Upper lobe of left lung (tissue), 6 donors: ENCODE measurements around the gene PDS5A. TPM values are rescaled to one million over a fixed set of nuclear protein-coding genes. Genes with fewer than 3 reads are reported as not detected.

ENCODE experiments used
- ATAC-seq, 2 donors: fragments of 200-7000 bp; cut with Tn5 transposase; one replicate each; pipeline ENCODE4 v1.9.1; 2022; ENCODE audit warnings: mild to moderate bottlenecking in 2 of 2, moderate library complexity in 2 of 2; ENCODE audit not compliant: low FRiP score in 2 of 2
- DNase-seq, 2 donors: peaks; one replicate each; pipeline ENCODE4 v3.0.0-alpha.2; 2019 to 2020
- H3K27ac ChIP-seq, 4 donors: fragments of 200-600 bp; sonication (generic); one replicate each; pipeline ENCODE4 v1.5.1; 2016 to 2019
- H3K27me3 ChIP-seq, 4 donors: fragments of 200-600 bp; sonication (generic); one replicate each; pipeline ENCODE4 v1.5.1; 2017 to 2019
- H3K36me3 ChIP-seq, 4 donors: fragments of 200-600 bp; sonication (generic); one replicate each; pipeline ENCODE4 v1.5.1; 2016 to 2019
- H3K4me1 ChIP-seq, 4 donors: fragments of 200-600 bp; sonication (generic); one replicate each; pipeline ENCODE4 v1.5.1; 2018 to 2019
- H3K4me3 ChIP-seq, 4 donors: fragments of 200-600 bp; sonication (generic); one replicate each; pipeline ENCODE4 v1.5.1; 2017 to 2019; ENCODE audit warnings: mild to moderate bottlenecking in 2 of 4, moderate library complexity in 1 of 4
- H3K9me3 ChIP-seq, 4 donors: fragments of 200-600 bp; sonication (generic); one replicate each; pipeline ENCODE4 v1.5.1; 2018 to 2019
- CTCF ChIP-seq, 6 experiments: fragments of 450-650 bp in 4 of 6; fragments of 200-600 bp in 2 of 6; sonication (generic) in 2 of 6; IDR thresholded peaks; one replicate each; pipeline ENCODE4 v1.5.1; 2016 to 2019; ENCODE audit warnings: antibody characterized with exemption in 6 of 6
- EP300 ChIP-seq, 4 donors: sonication (generic); formaldehyde crosslinking; IDR thresholded peaks; one replicate each; pipeline ENCODE4 v1.5.1; 2017; ENCODE audit warnings: antibody characterized with exemption in 4 of 4, control low read depth in 2 of 4
- POLR2A ChIP-seq, 4 donors: fragments of 450-650 bp; IDR thresholded peaks; one replicate each; pipeline ENCODE4 v1.5.1; 2016 to 2017; ENCODE audit warnings: antibody characterized with exemption in 4 of 4, mild to moderate bottlenecking in 2 of 4
- POLR2AphosphoS5 ChIP-seq, 2 donors: sonication (generic); formaldehyde crosslinking; IDR thresholded peaks; one replicate each; pipeline ENCODE4 v1.5.1; 2017; ENCODE audit warnings: antibody characterized with exemption in 2 of 2
- WGBS, 2 donors: methylation state at CpG; one replicate each; pipeline ENCODE4 v1.1.5; 2017 to 2018; 5-methylcytosine and 5-hydroxymethylcytosine counted together
- total RNA-seq, 6 donors: library from RNA; depleted of rRNA in 4 of 6; stranded (reverse); fragments of >200 nt in 4 of 6; gene quantifications; one replicate each; pipeline versions ENCODE4 v1.1.0 to v1.2.1, GENCODE V29; 2016 to 2021
- donor health status: DM: no; HTN: no; CAD: no; lungs with moderate emphysema.
- donor health status: DM: no; HTN: yes; CAD: no; lungs with severe emphysema.

Gene PDS5A
- total RNA-seq, 6 donors from 2014 or later = 40.3 to 112 (median 69.6) TPM

GRCh38 chr4:39825741-39826231 is 151.9 kb downstream of the PDS5A start:
- TF ChIP-seq POLR2AphosphoS5 (IDR thresholded peaks at IDR 0.05) (no peak), EP300 (IDR thresholded peaks at IDR 0.05) (no peak), POLR2A (IDR thresholded peaks at IDR 0.05) (no peak), CTCF (IDR thresholded peaks at IDR 0.05) (no peak)
- Histone ChIP-seq H3K27me3 (no peaks in the 10 kb centered on the region), H3K9me3 (no peaks in the 10 kb centered on the region), H3K27ac (peak overlapping the region in 3 of 4 donors; percentile 5 to 55 (median 14)), H3K4me3 (no peak overlapping the region), H3K36me3 (peaks cover 0 to 64% (median 20%) of the 10 kb centered on the region in 4 donors), H3K4me1 (peaks cover 0 to 5% (median 0%) of the 10 kb centered on the region in 4 donors)
- 81 to 89% methylated on average over 7 of the region's 7 CpGs for WGBS, 2 donors
- DNase-seq (no peak), ATAC-seq (peak in 1 of 2 donors; percentile 63)

- H3K27ac ChIP-seq = peak overlapping the region in 3 of 4 donors; percentile 5 to 55 (median 14)
- peaks cover 0 to 5% (median 0%) of the 10 kb centered on the region in 4 donors for H3K4me1 ChIP-seq
- 57 to 69% methylated on average over 3 of the region's 3 CpGs for WGBS, 2 donors
- H3K36me3 ChIP-seq = peaks cover 0 to 57% (median 14%) of the 10 kb centered on the region in 4 donors
- TF ChIP-seq CTCF (IDR thresholded peaks at IDR 0.05) = no peak
- TF ChIP-seq POLR2AphosphoS5 (IDR thresholded peaks at IDR 0.05) = no peak
- TF ChIP-seq POLR2A (IDR thresholded peaks at IDR 0.05) = no peak
- TF ChIP-seq EP300 (IDR thresholded peaks at IDR 0.05) = no peak
- no peaks in the 10 kb centered on the region for H3K9me3 ChIP-seq
- DNase-seq = no peak
- H3K4me3 ChIP-seq = no peak overlapping the region
- no peaks in the 10 kb centered on the region for H3K27me3 ChIP-seq
- no peak for ATAC-seq
These were observed 152.6 kb downstream of the PDS5A start for GRCh38 chr4:39825090-39825489.

- ATAC-seq (peak in 1 of 2 donors; percentile 79), DNase-seq (no peak)
- WGBS, 2 donors = 83 to 86% methylated on average over 2 of the region's 2 CpGs
- Histone ChIP-seq H3K4me1 (peaks cover 0 to 5% (median 0%) of the 10 kb centered on the region in 4 donors), H3K4me3 (no peak overlapping the region), H3K27me3 (no peaks in the 10 kb centered on the region), H3K36me3 (peaks cover 0 to 40% (median 6%) of the 10 kb centered on the region in 4 donors), H3K9me3 (no peaks in the 10 kb centered on the region), H3K27ac (no peak overlapping the region)
- no peak for TF ChIP-seq CTCF (IDR thresholded peaks at IDR 0.05)
- TF ChIP-seq POLR2AphosphoS5 (IDR thresholded peaks at IDR 0.05) = no peak
- no peak for TF ChIP-seq EP300 (IDR thresholded peaks at IDR 0.05)
- no peak for TF ChIP-seq POLR2A (IDR thresholded peaks at IDR 0.05)
These were observed 154.5 kb downstream of the PDS5A start for GRCh38 chr4:39823191-39823590.

GRCh38 chr4:39822662-39823061 is 155.0 kb downstream of the PDS5A start:
- TF ChIP-seq POLR2A (IDR thresholded peaks at IDR 0.05) (no peak), POLR2AphosphoS5 (IDR thresholded peaks at IDR 0.05) (no peak), CTCF (IDR thresholded peaks at IDR 0.05) (no peak), EP300 (IDR thresholded peaks at IDR 0.05) (no peak)
- Histone ChIP-seq H3K9me3 (no peaks in the 10 kb centered on the region), H3K27ac (no peak overlapping the region), H3K4me1 (peaks cover 0 to 5% (median 0%) of the 10 kb centered on the region in 4 donors), H3K4me3 (no peak overlapping the region), H3K36me3 (peaks cover 0 to 40% (median 6%) of the 10 kb centered on the region in 4 donors), H3K27me3 (no peaks in the 10 kb centered on the region)
- ATAC-seq (no peak), DNase-seq (no peak)

GRCh38 chr4:39821951-39822350 is 155.8 kb downstream of the PDS5A start:
- Histone ChIP-seq H3K9me3 (no peaks in the 10 kb centered on the region), H3K4me3 (no peak overlapping the region), H3K36me3 (peaks cover 0 to 34% (median 5%) of the 10 kb centered on the region in 4 donors), H3K27ac (no peak overlapping the region), H3K27me3 (no peaks in the 10 kb centered on the region), H3K4me1 (peaks cover 0 to 5% (median 0%) of the 10 kb centered on the region in 4 donors)
- DNase-seq = no peak
- WGBS, 2 donors = 97 to 99% methylated on average over 9 of the region's 9 CpGs
- no peak for TF ChIP-seq POLR2A (IDR thresholded peaks at IDR 0.05)
- TF ChIP-seq CTCF (IDR thresholded peaks at IDR 0.05) = no peak
- TF ChIP-seq POLR2AphosphoS5 (IDR thresholded peaks at IDR 0.05) = no peak
- no peak for TF ChIP-seq EP300 (IDR thresholded peaks at IDR 0.05)
- ATAC-seq = no peak
